Ammon's horn (tissue), 1 donor: ENCODE measurements around the gene ADAMTSL5.
A peak's percentile ranks its signal among the peaks of the same experiment; 100 is the strongest.
"Not testable (repeated sequence)": the region's sequence is repeated elsewhere in the genome, so short reads cannot be mapped to it uniquely, and the experiment has no call there.

ENCODE experiments used
- DNase-seq: peaks from one replicate; pipeline ENCODE4 v3.0.0-alpha.2; 2016; ENCODE audit warnings: low spot score

ADAMTSL5 gene

DNA sequence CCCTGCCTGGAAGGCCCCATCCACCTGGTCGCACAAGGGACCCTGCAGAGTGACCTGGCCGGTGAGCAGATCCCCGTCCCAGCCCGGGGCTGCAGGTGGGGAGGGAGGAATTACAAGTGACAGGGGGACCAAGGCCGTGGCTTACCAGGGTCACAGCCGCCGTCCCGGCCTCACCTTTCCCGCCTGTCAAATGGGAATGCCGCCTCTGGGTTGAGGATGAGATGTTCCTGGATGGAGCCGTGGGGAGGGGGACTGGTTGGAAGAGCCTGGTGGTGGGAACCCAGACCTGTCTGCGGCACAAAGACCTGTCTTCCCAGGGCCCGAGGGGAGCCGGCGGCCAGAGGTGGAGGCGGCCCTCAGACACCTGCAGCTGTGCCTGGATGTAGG lies 16.6 kb upstream of the ADAMTSL5 start:
- DNase-seq, result no peak

DNA sequence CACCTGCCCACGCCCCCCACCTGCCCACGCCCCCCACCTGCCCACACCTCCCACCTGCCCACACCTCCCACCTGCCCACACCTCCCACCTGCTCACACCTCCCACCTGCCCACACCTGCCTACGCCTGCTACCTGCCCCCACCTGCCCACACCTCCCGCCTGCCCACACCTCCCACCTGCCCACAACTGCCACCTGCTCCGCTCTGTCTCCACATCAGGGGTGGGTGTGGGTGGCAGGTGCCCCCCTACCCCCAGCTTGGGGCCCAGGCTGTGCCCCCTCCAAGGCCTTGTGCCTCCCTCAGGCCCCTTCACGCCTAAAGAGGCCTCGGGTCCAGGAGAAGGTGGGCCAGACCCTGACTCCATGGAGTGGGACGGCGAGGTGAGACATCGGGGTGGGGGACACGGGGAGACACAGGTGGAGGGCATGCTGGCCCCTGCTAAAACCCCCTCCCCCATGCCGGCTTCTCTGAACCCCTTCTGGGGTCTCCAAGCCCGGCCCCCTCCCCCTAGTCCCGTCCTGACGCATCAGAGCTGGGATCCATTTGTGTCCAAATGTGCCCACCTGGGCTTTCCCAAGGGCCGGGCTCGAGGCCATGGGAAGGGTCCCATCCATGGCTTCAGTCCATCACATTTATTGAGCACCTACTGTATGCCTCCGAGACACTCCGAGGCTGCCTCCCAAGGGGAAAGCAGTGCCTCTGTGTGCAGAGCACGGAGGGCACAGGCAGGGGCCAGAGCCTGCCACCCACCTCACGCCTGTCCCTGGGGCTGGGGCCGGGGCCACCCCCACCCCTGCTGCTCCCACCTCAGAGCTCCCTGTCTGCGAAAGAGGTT lies 16.0 kb upstream of the ADAMTSL5 start:
- no peak for DNase-seq

- DNase-seq, result no peak
Observed at GRCh38 chr19:1527650-1528309, 15.0 kb upstream of the ADAMTSL5 start.

GRCh38 chr19:1526979-1527649 lies 14.3 kb upstream of the ADAMTSL5 start:
- DNase-seq, result no peak

GRCh38 chr19:1526066-1526778 lies 13.4 kb upstream of the ADAMTSL5 start:
- no peak for DNase-seq

- no peak for DNase-seq
Observed at GRCh38 chr19:1525343-1525742, 12.5 kb upstream of the ADAMTSL5 start.

GRCh38 chr19:1524972-1525325 lies 12.1 kb upstream of the ADAMTSL5 start:
- no peak for DNase-seq

DNA sequence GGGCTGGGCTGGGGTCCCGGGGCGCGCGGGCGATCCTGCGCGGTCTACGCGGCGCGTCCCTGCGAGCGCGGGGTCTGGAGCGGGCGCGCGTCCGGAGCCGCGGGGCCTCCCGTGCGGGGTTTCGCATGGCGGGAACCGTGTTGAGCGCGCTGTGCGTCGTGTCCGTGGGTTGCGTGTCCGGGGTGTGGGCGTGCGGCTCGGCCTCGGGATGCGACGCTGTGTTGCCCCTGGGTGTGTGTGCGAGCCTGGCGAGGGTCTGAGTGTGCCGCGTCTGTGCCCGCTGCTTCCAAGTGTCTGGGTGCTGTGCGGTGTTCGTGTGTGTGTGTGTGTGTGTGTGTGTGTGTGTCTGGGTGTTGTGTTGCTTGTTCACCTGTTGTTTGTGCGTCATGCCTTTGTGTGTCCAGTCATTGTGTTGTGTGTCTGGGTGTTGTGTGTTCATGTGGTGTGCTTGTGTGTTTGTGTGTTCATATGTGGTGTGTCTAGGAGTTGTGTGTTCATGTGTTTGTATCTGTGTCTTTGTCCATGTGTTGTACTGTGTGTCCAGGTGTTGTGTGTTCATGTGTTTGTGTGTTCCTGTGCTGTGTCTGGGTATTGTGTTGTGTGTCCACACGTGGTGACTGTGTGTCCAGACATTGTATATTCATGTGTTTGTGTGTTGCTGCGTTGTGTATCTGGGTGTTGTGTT lies 11.6 kb upstream of the ADAMTSL5 start:
- no peak for DNase-seq

DNA sequence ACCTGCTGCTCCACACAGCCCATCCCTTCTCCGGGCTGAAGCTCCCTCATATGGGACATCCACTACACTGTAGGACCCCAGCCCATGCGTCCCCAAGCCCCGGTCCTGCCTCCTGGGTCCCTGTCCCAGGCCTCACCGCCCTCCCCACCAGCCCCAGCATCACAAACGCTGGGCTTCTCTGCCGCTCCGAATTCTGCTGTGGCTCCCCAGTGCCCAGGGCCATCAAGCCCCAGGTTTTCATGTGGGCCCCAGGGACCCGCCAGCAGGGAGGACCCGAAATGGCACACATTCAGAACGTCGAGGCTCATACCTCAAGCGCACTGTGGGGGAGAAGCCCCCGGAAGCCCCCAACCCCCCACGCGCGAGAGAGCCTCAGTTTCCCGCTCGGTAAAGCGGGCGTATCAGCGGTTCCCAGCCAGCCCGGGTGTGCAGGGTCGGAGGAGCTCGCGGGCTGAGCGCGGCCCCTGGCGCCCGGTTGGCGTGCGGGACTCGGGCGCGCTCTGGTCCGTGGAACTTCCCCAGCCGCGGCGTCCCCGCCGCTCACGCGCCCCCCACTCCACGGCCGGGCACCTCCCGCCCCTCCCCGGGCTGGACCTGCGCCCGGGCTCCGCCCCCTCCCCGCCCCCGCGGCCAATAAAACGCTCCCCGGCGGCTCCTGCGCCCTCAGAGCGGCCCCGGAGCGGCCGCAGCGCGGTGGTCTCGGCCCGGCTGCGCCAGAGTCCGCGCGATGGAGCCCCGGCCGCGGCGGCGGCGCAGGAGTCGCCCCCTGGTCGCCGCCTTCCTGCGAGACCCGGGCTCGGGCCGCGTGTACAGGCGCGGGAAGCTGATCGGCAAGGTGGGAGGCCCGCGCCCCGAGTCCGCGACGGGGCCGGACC lies 10.8 kb upstream of the ADAMTSL5 start, which contains the start of gene PLK5:
PLK5 (plus strand) TSS at position 666 of the 875 bp plus-strand sequence. CDS start 2,920 bp downstream, outside the sequence.
- no peak for DNase-seq

GRCh38 chr19:1522838-1523237 lies 10.0 kb upstream of the ADAMTSL5 start:
- no peak for DNase-seq

GRCh38 chr19:1522061-1522460 lies 9.2 kb upstream of the ADAMTSL5 start:
- no peak for DNase-seq

GRCh38 chr19:1521636-1522035 lies 8.8 kb upstream of the ADAMTSL5 start:
- DNase-seq, result peak; percentile 74

- no peak for DNase-seq
Observed at GRCh38 chr19:1520203-1520780, 7.5 kb upstream of the ADAMTSL5 start.

DNA sequence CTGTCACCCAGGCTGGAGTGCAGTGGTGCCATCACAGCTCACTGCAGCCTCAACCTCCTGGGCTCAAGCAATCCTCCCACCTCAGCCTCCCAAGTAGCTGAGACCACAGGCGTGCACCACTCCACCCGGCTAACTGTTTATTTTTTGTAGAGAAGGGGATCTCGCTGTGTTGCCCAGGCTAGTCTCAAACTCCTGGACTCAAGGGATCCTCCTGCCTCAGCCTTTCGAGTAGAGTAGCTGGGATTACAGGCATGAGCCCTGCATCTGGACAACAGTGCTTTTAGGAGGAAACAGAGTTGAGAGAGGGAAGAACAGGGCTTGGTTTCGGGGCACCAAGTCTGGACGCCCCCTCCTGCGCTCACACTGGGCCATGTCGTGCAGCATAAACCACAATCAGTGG lies 7.0 kb upstream of the ADAMTSL5 start:
- DNase-seq, result not testable (repeated sequence)

DNA sequence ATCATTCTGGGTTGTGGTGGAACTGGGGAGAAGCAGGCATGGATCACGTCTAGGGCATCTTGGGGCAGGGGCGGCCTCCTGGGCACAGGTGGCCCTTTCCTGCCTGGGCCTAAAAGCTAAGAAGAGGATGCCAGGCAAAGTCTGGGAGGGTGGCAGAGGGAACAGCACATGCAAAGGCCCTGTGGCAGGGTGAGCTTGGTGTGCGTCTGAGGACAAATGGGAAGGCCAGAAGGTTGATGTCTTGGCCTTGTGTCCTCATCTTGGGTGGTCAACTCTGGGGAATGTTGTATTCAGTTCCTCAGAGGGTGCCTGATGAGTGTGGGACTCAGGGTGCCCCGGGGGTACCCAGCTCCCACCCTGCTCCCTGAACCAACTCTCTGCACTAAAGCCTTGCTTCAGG lies 5.7 kb upstream of the ADAMTSL5 start:
- no peak for DNase-seq

GRCh38 chr19:1516395-1516753 lies 3.6 kb upstream of the ADAMTSL5 start:
- no peak for DNase-seq

GRCh38 chr19:1514986-1515721 lies 2.3 kb upstream of the ADAMTSL5 start:
- DNase-seq, result no peak

- no peak for DNase-seq
Observed at GRCh38 chr19:1514295-1514661, 1.5 kb upstream of the ADAMTSL5 start.

DNA sequence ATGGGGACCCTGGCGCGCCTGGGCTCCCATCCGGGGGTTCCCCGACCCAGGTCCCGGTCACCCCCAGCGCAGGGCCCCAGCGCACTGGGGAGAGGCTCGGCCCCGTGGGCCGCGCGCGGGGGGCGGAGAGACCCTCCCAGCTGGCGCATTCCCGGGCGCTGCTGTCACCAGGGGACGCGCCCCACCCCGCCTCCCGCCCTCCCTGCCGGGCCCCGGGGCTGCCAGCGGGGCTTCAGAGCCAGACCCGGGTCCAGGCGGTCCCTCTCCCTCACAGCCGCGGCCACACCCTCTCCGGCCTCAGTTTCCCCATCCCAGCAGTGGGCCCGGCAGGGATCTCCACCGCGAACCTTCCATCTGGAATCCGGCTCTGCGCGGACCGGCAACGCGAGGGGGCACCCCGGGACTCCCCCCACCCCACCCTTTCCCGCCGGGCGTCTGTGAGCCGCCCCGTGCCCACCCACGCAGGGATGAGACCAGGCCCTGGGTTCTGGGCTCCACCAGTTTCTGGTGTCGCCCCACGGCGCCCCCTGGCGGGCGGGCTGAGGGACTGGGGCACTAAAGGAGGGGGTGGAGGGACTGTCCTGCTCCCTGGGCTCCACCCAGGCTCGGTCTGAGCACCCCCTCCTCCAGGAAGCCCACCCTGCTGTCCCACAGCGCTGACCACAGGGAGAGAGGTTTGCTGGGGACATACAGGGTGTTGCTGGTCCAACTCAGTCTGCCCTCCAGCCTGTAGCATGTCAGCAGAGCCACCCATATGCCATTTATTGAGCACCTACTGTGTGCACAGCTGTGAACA lies 878 bp upstream of the ADAMTSL5 start:
- no peak for DNase-seq
